Measurements from ENCODE around the gene PLEKHA7. TPM values are rescaled to one million over a fixed set of nuclear protein-coding genes. Genes with fewer than 3 reads are reported as not detected.

The PLEKHA7 gene
- total and polyA plus RNA-seq, 2 of the 13 experiments (the other 11 are each of a cell fraction or from before 2014, with no cell fraction given), result 17.5 to 18.7 TPM

DNA sequence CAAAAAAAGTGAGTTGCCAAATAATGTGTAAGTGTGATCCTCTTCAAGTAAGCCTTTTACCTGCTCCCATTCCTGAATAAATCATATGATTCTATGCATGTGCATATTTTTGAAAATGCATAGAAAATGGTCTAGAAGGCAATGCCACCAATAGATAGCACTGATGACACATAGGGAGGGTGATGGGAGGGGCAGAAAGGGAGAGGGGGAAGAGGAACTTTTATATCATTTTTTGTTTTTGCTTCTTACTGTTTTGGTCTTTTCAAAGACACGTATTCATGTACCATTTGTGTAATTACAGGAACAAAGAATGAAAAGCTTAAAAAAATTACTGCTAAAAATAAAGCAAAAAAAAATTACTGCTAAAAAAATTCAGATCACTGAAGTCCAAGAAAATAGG lies 215.0 kb downstream of the PLEKHA7 start:
- CTCF ChIA-PET (ENCODE audit: low intra/inter-chr PET ratio, low total read pairs), result no interaction called here
- intact Hi-C loops (cut with micrococcal nuclease; ENCODE audit: unreplicated experiment), result no loop called here
- Histone ChIP-seq H4K20me1 (ENCODE audit: insufficient read depth, low read length) (peaks cover 3% of the 10 kb centered on the region; the same call in 1 of the 2 replicates), H3K27me3 (ENCODE audit: control insufficient read depth in 1 of 2, insufficient read depth in 2 of 2, low read length in 2 of 2) (no peaks in the 10 kb centered on the region), H3K27ac (ENCODE audit: extremely low read length, insufficient read depth, low read length) (no peak overlapping the region), H2AFZ (ENCODE audit: low read length) (no peak overlapping the region), H3K9me3 (ENCODE audit: low read length) (no peaks in the 10 kb centered on the region), H3K4me3 (replicated peaks in 1 of 3; ENCODE audit: insufficient read depth in 1 of 3, low read depth in 2 of 3, low read length in 3 of 3) (no peak overlapping the region), H3K36me3 (replicated peaks in 1 of 2; ENCODE audit: control insufficient read depth in 1 of 2, insufficient read depth in 2 of 2, low read length in 2 of 2) (peaks cover 12 to 21% of the 10 kb centered on the region in 2 experiments), H3K4me2 (ENCODE audit: low read depth, low read length) (no peak overlapping the region), H3K4me1 (ENCODE audit: insufficient read depth, low read length) (peaks cover 8% of the 10 kb centered on the region), H3K9ac (ENCODE audit: insufficient read depth, low read depth, low read length) (no peak overlapping the region), H3K79me2 (ENCODE audit: insufficient read depth, low read length) (no peaks in the 10 kb centered on the region)
- WGBS (ENCODE audit: low lambda C conversion rate), result 98% methylated on average over 1 of the region's 1 CpG
- DNase-seq (ENCODE audit: low spot score) (no peak), FAIRE-seq (no peak), ATAC-seq (no peak)
- TF ChIP-seq ZNF674 (CRISPR knock-in tag; IDR thresholded peaks at IDR 0.05; ENCODE audit: low read depth) (no peak), HNRNPK (IDR thresholded peaks at IDR 0.05; ENCODE audit: low read depth, low read length, poor library complexity, severe bottlenecking) (peak; percentile 79)
- POLR2A ChIA-PET, result no interaction called here
- in situ Hi-C loops (cut with HindIII; ENCODE audit: extremely low pct_ligation_motif_present, low pct_unique_long_range_greater_than_20kb), result no loop called here
- BruUV-seq (replicated peaks), result no TSS peak

DNA sequence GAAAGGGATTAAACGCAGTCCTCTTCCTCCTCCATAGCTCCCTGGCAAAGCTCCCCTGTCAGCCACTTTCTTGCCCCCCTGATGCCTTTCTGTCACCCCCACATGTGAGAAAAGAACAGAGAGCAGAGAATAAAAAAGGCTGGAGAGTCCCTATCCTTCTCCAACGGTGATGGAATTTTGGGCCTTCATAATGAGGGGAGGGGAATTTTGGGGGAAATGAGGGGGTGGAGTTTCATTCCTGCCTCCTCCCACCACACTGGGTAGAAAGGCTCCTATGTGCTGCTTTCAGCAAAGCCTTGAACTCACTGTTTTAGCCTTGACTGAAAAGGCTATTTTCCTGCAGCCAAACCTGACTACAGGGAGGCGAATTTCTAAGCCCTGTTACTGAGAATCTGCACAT lies 216.4 kb downstream of the PLEKHA7 start:
- ChIA-PET POLR2A (no interaction called here), CTCF (ENCODE audit: low intra/inter-chr PET ratio, low total read pairs) (no interaction called here)
- H3K4me2 ChIP-seq (ENCODE audit: low read depth, low read length), result no peak overlapping the region
- H3K79me2 ChIP-seq (ENCODE audit: insufficient read depth, low read length), result no peaks in the 10 kb centered on the region
- WGBS (ENCODE audit: low lambda C conversion rate), result 89% methylated on average over 3 of the region's 3 CpGs
- BruUV-seq (replicated peaks), result no TSS peak
- no peak for FAIRE-seq
- no peak for ATAC-seq
- no peaks in the 10 kb centered on the region for H3K4me1 ChIP-seq (ENCODE audit: insufficient read depth, low read length)
- intact Hi-C loops (cut with micrococcal nuclease; ENCODE audit: unreplicated experiment) (no loop called here), in situ Hi-C loops (cut with HindIII; ENCODE audit: extremely low pct_ligation_motif_present, low pct_unique_long_range_greater_than_20kb) (no loop called here)
- no peak overlapping the region for H3K4me3 ChIP-seq (replicated peaks in 1 of 3; ENCODE audit: insufficient read depth in 1 of 3, low read depth in 2 of 3, low read length in 3 of 3)
- no peak overlapping the region for H3K9ac ChIP-seq (ENCODE audit: insufficient read depth, low read depth, low read length)
- no peaks in the 10 kb centered on the region for H4K20me1 ChIP-seq (ENCODE audit: insufficient read depth, low read length)
- no peak overlapping the region for H2AFZ ChIP-seq (ENCODE audit: low read length)
- H3K9me3 ChIP-seq (ENCODE audit: low read length), result no peaks in the 10 kb centered on the region
- DNase-seq (ENCODE audit: low spot score), result no peak
- H3K27me3 ChIP-seq (ENCODE audit: control insufficient read depth in 1 of 2, insufficient read depth in 2 of 2, low read length in 2 of 2), result no peaks in the 10 kb centered on the region
- no peak overlapping the region for H3K27ac ChIP-seq (ENCODE audit: extremely low read length, insufficient read depth, low read length)
- peaks cover 16 to 23% of the 10 kb centered on the region in 2 experiments for H3K36me3 ChIP-seq (replicated peaks in 1 of 2; ENCODE audit: control insufficient read depth in 1 of 2, insufficient read depth in 2 of 2, low read length in 2 of 2)
- TF ChIP-seq TCF7 (IDR thresholded peaks at IDR 0.05; ENCODE audit: low read depth), result no peak
- TF ChIP-seq ZNF329 (CRISPR knock-in tag; IDR thresholded peaks at IDR 0.05; ENCODE audit: low read depth), result no peak
- TF ChIP-seq ZC3H4 (CRISPR knock-in tag; IDR thresholded peaks at IDR 0.05; ENCODE audit: borderline replicate concordance), result no peak
- TF ChIP-seq, protein P1, sequence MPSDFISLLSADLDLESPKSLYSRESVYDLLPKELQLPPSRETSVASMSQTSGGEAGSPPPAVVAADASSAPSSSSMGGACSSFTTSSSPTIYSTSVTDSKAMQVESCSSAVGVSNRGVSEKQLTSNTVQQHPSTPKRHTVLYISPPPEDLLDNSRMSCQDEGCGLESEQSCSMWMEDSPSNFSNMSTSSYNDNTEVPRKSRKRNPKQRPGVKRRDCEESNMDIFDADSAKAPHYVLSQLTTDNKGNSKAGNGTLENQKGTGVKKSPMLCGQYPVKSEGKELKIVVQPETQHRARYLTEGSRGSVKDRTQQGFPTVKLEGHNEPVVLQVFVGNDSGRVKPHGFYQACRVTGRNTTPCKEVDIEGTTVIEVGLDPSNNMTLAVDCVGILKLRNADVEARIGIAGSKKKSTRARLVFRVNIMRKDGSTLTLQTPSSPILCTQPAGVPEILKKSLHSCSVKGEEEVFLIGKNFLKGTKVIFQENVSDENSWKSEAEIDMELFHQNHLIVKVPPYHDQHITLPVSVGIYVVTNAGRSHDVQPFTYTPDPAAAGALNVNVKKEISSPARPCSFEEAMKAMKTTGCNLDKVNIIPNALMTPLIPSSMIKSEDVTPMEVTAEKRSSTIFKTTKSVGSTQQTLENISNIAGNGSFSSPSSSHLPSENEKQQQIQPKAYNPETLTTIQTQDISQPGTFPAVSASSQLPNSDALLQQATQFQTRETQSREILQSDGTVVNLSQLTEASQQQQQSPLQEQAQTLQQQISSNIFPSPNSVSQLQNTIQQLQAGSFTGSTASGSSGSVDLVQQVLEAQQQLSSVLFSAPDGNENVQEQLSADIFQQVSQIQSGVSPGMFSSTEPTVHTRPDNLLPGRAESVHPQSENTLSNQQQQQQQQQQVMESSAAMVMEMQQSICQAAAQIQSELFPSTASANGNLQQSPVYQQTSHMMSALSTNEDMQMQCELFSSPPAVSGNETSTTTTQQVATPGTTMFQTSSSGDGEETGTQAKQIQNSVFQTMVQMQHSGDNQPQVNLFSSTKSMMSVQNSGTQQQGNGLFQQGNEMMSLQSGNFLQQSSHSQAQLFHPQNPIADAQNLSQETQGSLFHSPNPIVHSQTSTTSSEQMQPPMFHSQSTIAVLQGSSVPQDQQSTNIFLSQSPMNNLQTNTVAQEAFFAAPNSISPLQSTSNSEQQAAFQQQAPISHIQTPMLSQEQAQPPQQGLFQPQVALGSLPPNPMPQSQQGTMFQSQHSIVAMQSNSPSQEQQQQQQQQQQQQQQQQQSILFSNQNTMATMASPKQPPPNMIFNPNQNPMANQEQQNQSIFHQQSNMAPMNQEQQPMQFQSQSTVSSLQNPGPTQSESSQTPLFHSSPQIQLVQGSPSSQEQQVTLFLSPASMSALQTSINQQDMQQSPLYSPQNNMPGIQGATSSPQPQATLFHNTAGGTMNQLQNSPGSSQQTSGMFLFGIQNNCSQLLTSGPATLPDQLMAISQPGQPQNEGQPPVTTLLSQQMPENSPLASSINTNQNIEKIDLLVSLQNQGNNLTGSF (CRISPR knock-in tag; IDR thresholded peaks at IDR 0.05), result no peak
- TF ChIP-seq, protein P2, sequence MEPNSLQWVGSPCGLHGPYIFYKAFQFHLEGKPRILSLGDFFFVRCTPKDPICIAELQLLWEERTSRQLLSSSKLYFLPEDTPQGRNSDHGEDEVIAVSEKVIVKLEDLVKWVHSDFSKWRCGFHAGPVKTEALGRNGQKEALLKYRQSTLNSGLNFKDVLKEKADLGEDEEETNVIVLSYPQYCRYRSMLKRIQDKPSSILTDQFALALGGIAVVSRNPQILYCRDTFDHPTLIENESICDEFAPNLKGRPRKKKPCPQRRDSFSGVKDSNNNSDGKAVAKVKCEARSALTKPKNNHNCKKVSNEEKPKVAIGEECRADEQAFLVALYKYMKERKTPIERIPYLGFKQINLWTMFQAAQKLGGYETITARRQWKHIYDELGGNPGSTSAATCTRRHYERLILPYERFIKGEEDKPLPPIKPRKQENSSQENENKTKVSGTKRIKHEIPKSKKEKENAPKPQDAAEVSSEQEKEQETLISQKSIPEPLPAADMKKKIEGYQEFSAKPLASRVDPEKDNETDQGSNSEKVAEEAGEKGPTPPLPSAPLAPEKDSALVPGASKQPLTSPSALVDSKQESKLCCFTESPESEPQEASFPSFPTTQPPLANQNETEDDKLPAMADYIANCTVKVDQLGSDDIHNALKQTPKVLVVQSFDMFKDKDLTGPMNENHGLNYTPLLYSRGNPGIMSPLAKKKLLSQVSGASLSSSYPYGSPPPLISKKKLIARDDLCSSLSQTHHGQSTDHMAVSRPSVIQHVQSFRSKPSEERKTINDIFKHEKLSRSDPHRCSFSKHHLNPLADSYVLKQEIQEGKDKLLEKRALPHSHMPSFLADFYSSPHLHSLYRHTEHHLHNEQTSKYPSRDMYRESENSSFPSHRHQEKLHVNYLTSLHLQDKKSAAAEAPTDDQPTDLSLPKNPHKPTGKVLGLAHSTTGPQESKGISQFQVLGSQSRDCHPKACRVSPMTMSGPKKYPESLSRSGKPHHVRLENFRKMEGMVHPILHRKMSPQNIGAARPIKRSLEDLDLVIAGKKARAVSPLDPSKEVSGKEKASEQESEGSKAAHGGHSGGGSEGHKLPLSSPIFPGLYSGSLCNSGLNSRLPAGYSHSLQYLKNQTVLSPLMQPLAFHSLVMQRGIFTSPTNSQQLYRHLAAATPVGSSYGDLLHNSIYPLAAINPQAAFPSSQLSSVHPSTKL (CRISPR knock-in tag; IDR thresholded peaks at IDR 0.05), result no peak
- TF ChIP-seq FOXM1 (CRISPR knock-in tag; IDR thresholded peaks at IDR 0.05), result no peak
- TF ChIP-seq SRF (IDR thresholded peaks at IDR 0.05; ENCODE audit: low read depth, low read length), result no peak
